Hematopoietic multipotent progenitor cell treated with erythropoietin and hydrocortisone succinate and interleukin-3 and kit ligand, for 15 days (in vitro differentiated cells): ENCODE measurements around the gene GNA12.

Experiments
- DNase-seq: peaks from one replicate; pipeline ENCODE4 v3.0.0-alpha.2; 2015; ENCODE audit warnings: low spot score

GNA12 gene

GRCh38 chr7:2802504-2803341 is 41.4 kb downstream of the GNA12 start:
- DNase-seq = no peak

GRCh38 chr7:2802101-2802500 is 42.0 kb downstream of the GNA12 start:
- no peak for DNase-seq

DNA sequence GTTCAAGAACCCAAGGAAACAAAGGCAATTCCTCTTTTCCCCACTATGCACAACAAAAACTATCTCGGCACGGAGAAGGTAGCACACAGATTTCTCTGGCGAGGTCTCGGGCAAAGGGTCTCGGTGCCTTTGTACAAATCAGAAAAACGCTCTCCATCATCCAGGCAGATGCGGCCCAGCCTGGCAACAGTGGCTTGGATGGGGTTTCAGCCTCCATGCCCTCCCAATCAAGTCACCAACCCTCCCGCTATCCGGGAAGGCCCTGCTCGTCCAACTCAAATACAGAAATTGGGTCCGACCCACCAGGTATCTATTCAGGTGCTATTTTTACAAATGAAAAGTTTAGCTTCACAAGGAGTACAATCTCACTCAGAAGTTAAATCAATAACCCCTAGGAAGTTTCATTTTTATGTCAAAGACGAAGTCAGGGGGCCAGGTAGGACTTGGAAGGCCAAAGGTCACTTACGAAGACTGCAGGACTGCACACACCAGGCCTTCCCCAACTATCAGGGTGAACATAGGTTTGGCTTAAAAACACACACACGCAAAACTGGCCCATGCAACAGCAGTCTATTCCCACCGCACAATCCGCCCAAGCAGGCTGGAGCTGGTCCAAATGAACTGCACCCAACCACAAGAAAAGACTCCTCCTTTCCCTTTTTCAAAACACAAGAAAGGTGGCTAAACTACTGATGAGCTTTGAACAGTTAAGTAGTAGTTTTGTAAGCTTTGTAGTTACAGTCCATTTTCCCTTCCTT is 43.0 kb downstream of the GNA12 start:
- peak; percentile 80 for DNase-seq

DNA sequence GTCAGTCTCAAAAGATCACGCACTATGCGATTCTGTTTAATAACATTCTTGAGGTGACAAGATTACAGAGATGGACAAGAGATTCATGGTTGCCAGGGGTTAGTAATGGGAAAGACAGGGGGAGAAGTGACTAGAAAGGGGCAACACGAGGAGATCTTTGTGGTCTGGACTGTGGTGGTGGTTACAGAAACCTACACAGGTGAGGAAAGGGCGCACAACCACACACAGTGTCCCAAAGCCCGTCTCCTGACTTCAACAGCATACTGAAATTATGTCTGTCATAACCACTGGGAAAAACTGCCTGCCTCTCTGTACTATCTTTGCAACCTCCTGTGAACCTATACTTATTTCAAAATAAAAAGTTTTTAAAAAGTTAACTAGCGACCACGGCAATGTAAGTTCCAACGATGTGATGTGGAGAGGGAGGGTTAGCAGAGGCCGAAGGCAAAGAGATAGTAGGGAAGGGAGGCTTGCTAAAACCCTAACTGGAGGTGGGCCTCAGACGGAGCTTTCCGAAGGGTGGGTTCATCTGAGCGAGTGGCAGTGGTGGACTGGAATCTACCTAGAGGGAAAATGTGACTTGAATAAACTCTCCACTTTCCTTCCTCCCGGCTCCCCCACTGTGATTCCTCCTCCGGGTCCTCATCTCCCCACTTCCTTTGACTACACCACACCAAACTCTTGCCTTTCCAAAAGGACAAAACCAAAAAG is 43.7 kb downstream of the GNA12 start:
- no peak for DNase-seq

DNA sequence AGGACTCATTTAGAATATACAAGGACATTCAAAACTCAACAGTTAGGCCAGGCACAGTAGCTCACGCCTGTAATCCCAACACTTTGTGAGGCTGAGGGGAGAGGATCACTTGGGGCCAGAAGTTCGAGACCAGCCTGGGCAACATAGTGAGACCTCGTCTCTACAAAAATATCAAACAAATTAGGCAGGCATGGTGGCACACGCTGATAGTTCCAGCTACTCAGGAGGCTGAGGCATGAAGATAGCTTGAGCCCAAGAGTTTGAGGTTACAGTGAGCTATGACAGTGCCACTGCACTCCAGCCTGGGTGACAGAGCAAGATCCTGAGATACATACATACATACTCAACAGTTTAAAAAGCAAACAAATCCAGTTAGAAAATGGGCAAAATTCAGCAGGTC is 44.9 kb downstream of the GNA12 start:
- peak; percentile 87 for DNase-seq

- no peak for DNase-seq
These were observed 45.4 kb downstream of the GNA12 start for GRCh38 chr7:2798669-2799068.

DNA sequence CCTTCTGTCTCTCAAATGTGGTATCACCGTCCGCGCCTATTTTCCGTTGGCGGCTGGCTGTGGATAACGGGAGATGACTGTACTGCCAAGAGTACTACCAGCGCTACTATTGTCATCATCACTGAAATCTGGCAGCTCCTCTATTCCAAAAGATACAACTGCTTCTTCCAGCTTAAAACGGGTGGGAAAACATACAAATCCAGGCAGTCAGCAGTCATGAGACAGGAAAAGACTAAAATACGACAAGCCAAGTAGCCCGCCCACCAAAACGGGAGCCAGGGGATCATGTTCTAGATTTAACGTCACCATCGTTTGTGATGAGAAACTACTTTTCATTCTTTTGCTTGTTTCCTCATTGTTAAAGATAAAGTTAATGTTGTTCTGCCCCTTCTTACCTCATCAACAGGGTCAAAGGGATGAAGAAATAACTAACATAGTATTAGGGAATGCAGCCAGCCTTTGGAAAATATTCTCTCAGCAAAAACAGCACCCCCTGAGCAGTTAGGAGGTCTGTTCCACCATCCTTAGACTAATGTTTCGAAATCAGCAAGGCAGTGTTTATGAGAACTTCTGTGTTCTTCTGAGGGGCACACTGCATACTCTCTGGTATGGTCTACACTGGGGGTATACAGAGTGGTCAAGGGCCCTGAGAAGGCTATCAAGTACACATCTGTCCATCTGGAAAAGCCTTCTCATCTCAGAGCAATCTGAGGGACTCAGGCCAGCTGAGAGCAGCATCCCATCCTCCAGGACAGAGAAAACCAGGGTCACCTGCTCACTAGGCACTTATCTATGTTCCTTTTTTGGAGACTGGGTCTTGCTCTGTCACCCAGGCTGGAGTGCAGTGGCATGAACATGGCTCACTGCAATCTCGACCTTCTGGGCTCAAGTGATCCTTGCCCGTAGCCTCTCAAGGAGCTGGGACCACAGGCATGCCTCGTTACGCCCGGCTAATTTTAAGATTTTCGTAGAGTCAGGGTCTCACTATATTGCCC is 47.5 kb downstream of the GNA12 start:
- DNase-seq = no peak

DNA sequence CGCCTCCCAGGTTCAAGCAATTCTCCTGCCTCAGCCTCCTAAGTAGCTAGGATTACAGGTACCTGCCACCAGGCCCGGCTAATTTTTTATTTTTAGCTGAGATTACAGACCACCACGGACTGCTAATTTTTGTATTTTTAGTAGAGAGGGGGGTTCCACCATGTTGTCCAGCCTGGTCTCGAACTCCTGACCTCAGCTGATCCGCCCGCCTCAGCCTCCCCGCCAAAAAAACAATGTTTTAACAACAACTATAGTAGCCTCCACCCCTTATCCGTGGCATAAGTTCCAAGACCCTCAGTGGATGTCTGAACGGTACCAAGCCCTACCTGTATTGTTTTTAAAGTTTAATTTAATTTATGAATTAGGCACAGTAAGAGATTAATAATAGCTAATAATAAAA is 48.2 kb downstream of the GNA12 start:
- DNase-seq = no peak

DNA sequence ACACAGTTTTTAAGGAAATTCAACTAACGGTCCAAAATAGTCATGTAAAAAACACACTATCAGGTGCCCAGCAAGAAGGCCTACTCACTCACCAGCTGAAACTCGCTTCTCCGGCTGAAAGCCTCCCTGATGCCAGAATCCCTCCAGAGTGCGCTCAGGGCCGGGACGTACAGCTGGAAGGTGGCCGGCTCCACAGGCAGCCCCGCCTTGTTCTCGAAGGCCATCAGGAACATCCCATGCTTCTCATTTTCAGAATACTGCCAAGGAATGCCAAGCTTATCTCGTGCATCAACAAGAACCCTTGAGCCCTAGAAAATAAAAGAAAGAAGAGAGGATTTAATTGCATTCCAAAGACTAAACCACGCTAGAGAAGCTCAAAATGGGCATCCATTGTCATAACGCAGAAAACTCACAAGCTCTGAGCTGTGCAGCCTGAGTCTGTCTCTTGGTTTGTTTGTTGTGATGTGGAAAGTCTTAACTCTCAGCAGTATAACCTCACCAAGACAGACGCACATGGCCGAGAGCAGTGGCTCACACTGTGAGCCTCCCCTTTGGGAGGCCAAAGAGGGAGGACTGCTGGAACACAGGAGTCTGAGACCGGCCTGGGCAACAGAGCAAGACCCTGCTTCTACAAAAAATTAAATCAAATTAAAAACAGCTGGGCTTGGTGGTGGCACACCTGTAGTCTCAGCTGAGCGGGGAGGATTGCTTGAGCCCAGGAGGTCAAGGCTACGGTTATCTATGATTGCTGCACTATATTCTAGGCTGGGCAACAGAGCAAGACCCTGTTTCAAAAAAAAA is 49.1 kb downstream of the GNA12 start:
- DNase-seq = no peak

DNA sequence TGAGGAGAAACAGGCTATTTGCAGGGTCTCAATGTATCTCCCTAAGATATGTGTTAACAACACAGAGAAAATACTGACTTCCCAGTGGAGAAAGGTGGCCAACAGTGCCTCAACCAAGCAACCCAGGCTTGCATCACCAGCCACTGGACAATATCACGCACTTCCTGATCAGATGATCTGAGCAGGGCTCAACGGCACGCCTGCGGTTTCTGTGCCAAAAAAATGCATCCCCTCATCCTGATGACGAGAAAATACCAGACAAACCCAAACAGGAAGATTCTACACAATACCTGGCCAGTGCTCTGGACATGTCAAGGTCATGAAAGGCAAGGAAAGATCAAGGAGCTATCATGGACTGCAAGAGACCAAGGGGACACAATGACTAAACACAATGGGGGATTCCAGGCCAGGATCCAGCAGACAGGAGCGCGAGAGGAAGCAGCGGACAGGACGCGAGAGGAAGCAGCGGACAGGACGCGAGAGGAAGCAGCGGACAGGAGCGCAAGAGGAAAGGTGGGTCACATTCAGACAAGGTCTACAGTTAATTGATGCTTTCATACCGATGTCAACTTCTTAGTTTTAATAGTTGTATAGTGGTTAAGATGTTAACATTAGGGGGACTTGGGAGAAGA is 51.1 kb downstream of the GNA12 start:
- no peak for DNase-seq

DNA sequence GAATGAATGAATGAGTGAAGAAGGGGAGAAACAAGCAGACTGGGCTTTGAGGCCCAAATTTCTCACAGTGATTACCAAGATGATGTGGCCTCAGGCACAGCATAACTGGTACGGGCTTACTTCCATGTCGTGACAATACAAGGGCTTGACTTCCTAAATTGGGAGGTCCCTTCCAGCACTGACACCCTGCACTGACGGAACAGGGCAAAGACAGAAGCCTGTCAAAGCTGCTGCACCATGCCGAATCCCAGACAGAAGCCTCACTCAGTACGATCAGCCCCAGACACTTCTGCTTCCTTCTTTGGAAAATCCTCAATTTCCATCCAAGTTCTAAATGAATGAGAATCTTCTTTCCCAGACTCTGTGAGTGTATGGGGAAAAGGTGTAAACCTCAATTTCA is 51.9 kb downstream of the GNA12 start:
- DNase-seq = no peak

GRCh38 chr7:2791390-2791789 is 52.7 kb downstream of the GNA12 start:
- no peak for DNase-seq

DNA sequence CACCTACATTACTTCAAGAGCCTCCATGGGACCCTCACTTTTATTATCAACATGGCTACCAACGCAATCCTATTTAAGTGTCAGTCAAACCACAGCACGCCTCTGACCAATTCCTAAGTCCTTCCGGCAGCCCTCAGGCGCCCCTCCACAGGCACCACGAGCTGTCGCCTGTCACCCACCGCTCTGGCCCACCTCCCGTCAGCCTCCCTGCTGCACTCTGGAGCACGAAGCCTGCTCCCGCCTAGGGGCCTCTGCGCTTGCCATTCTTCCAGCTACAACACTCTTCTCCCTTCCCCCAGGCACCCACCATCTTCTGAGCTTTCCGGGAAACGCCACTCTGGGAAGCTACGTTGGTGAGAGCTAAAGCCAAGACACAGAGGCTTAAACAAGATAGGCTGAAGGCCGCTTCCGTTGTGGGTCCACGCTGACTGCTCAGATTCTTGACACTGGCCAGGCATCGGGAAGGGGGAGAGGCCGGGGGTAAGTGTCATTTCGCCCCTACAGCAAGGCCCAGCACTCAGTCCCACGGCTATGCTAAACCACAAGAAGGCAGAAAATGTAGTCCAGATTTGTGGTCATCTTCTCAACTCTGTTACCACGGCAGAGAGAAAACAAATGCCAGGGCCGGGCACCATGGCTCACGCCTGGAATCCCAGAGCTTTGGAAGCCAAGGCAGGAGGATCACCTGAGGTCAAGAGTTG is 56.7 kb downstream of the GNA12 start:
- DNase-seq = no peak

GRCh38 chr7:2786607-2787116 is 57.4 kb downstream of the GNA12 start:
- no peak for DNase-seq

GRCh38 chr7:2785071-2785500 is 59.0 kb downstream of the GNA12 start:
- no peak for DNase-seq

DNA sequence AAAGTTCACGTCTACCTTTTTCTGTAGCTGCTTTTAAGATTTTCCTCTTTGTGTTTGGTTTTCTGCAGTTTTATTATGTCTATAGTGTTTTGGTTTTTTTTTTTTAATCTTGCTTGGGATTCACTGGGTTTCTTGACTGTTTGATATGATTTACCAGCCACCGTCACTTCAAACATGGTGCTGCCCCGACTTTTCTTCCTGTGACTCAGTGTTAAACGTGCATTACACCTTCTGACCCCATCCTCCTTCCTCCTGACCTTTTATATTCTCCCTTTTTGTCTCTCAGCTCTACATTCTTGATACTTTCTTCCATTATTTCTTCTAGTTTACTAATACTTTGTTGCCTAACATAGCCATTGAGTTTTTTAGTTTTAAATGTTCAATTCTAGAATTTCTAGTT is 61.5 kb downstream of the GNA12 start:
- no peak for DNase-seq

DNA sequence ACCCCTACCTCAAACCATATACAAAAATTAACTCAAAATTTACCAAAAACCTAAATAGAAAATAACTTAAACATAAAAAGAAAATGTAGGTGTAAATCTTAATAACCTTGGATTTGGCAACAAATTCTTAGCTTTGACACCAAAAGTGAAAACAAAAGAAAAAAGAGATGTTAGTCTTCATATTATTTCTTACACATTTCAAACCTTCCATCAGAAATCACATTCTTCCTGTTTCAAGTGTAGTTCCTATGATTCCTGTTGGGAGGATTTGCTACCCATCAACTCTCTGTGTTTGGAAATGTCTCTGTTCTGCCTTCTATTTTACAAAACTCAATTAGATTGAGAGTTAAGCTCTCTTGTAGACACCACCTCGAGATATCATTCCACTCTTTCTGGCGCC is 62.0 kb downstream of the GNA12 start:
- DNase-seq = no peak

DNA sequence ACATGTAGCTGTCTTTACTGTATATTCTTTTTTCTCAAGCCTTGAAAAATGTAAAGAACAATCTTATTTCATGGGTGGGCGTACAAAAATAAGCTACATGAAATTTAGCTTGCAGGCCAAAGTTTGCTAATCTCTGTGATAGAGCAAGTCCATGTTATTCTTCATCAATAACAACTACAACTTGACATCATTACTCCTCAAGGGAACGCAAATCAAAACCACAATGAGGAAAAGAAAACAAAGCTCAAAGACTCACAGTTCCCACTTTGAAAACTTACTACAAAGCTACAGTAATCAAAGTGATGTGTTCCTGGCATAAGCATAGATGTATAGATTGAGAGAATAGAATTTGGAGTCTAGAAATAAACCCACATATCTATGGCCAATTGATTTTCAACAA is 62.5 kb downstream of the GNA12 start:
- DNase-seq = no peak

DNA sequence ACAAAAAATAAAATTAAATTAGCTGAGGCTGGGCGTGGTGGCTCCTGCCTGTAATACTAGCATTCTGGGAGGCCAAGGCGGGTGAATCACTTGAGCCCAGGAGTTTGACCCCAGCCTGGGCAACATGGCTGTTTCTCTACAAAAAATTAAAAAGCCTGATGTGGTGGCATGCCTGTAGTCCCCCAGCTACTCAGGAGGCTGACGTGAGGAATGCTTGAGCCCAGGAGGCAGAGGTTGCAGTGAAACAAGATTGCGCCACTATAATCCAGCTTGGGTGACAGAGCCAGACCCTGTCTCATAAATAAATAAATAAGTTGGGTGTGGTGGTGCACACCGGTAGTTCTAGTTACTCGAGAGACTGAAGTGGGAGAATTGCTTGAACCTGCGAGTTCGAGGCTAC is 65.1 kb downstream of the GNA12 start:
- no peak for DNase-seq
